A673 (cell line): ENCODE measurements around the gene FASTK. TPM values are rescaled to one million over a fixed set of nuclear protein-coding genes. Genes with fewer than 3 reads are reported as not detected.

ENCODE experiments used
- BruUV-seq: library from RNA; stranded (reverse); fragments of 400-500 nt; replicated peaks from 2 replicates; lab custom pipeline; 2021; lab: Mats Ljungman, UMichigan
- CTCF ChIA-PET: fragments of 300-600 bp; sonication (Branson Sonifier 250); formaldehyde crosslinking; loops from one replicate; lab custom pipeline; 2022; ENCODE audit warnings: antibody characterized with exemption; lab: Charles Lee
- POLR2A ChIA-PET: fragments of 300-600 bp; sonication (Branson Sonifier 250); formaldehyde crosslinking; loops from one replicate; lab custom pipeline; 2022; ENCODE audit warnings: antibody characterized with exemption; ENCODE audit not compliant: low non-redundant PET; lab: Charles Lee
- DNase-seq: peaks from one replicate; pipeline ENCODE4 v3.0.0-alpha.2; 2015; ENCODE audit warnings: low spot score
- H3K27ac ChIP-seq: fragments of 200-600 bp; sonication (generic); 2 replicates; pipeline ENCODE4 v1.5.1; 2016; ENCODE audit warnings: mixed run types, low read depth, mild to moderate bottlenecking, mixed read lengths, antibody characterized with exemption, low read length; ENCODE audit not compliant: poor library complexity, severe bottlenecking
- H3K27me3 ChIP-seq: fragments of 200-600 bp; sonication (generic); replicated peaks from 2 replicates; pipeline ENCODE4 v1.6.1; 2017; ENCODE audit warnings: mixed run types, low read depth, mild to moderate bottlenecking, mixed read lengths, antibody characterized with exemption, low read length; ENCODE audit not compliant: insufficient read depth, poor library complexity
- H3K36me3 ChIP-seq: fragments of 200-600 bp; sonication (generic); 2 replicates; pipeline ENCODE4 v1.6.1; 2016; ENCODE audit warnings: mixed run types, mild to moderate bottlenecking, mixed read lengths, antibody characterized with exemption, low read length; ENCODE audit not compliant: insufficient read depth, poor library complexity, severe bottlenecking
- H3K4me1 ChIP-seq: fragments of 200-600 bp; sonication (generic); 2 replicates; pipeline ENCODE4 v1.6.1; 2017; ENCODE audit warnings: mixed run types, mild to moderate bottlenecking, mixed read lengths, antibody characterized with exemption, low read length; ENCODE audit not compliant: insufficient read depth, poor library complexity, severe bottlenecking
- H3K4me3 ChIP-seq: fragments of 200-600 bp; sonication (generic); 2 replicates; pipeline ENCODE4 v1.5.1; 2016; ENCODE audit warnings: low read depth, mixed run types, mild to moderate bottlenecking, mixed read lengths, low read length; ENCODE audit not compliant: poor library complexity, severe bottlenecking
- H3K9me3 ChIP-seq: fragments of 200-600 bp; sonication (generic); 2 replicates; pipeline ENCODE4 v1.6.1; 2016; ENCODE audit warnings: mixed run types, low read depth, mild to moderate bottlenecking, mixed read lengths, antibody characterized with exemption, low read length; ENCODE audit not compliant: poor library complexity, severe bottlenecking
- EZH2 ChIP-seq: fragments of 200-600 bp; sonication (generic); IDR thresholded peaks from 2 replicates; pipeline ENCODE4 v1.6.1; 2017; ENCODE audit warnings: borderline replicate concordance, low read depth, mild to moderate bottlenecking, mixed read lengths, antibody characterized with exemption, low read length; ENCODE audit not compliant: poor library complexity, severe bottlenecking
- intact Hi-C: fragments of 100-400 bp; cut with micrococcal nuclease; formaldehyde crosslinking; loops from one replicate; pipeline ENCODE4 v1.10.0; 2022; ENCODE audit not compliant: unreplicated experiment
- total RNA-seq: library from RNA; stranded (reverse); gene quantifications from 2 replicates; pipeline ENCODE4 v1.2.3, GENCODE V29; 2021
- TF ChIP-seq, protein P1 (sequence below): fragments of 300-800, 200-600 bp; sonication (generic); conservative IDR thresholded peaks from 2 replicates; pipeline ENCODE4 v1.5.1; 2017; ENCODE audit warnings: low read depth, mild to moderate bottlenecking, antibody characterized with exemption, low read length, moderate library complexity, mixed read lengths

Gene FASTK
- total RNA-seq, 1 experiment from 2014 or later, result 80.5 TPM

- intact Hi-C loops, result loop anchor here (5.0 kb wide), 1 partner anchor 106 kb away; the partner anchor contains the start of gene ABCF2
- no peak overlapping the region for H3K27ac ChIP-seq
- TF ChIP-seq EZH2, result no peak
- TF ChIP-seq, protein P1, sequence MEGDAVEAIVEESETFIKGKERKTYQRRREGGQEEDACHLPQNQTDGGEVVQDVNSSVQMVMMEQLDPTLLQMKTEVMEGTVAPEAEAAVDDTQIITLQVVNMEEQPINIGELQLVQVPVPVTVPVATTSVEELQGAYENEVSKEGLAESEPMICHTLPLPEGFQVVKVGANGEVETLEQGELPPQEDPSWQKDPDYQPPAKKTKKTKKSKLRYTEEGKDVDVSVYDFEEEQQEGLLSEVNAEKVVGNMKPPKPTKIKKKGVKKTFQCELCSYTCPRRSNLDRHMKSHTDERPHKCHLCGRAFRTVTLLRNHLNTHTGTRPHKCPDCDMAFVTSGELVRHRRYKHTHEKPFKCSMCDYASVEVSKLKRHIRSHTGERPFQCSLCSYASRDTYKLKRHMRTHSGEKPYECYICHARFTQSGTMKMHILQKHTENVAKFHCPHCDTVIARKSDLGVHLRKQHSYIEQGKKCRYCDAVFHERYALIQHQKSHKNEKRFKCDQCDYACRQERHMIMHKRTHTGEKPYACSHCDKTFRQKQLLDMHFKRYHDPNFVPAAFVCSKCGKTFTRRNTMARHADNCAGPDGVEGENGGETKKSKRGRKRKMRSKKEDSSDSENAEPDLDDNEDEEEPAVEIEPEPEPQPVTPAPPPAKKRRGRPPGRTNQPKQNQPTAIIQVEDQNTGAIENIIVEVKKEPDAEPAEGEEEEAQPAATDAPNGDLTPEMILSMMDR, result no peak
- H3K4me1 ChIP-seq, result peaks cover 11% of the 10 kb centered on the region
- H3K9me3 ChIP-seq, result no peaks in the 10 kb centered on the region
- peaks cover 38% of the 10 kb centered on the region for H3K36me3 ChIP-seq
- H3K27me3 ChIP-seq, result no peaks in the 10 kb centered on the region
- BruUV-seq, result no TSS peak
- ChIA-PET POLR2A (no interaction called here), CTCF (no interaction called here)
- H3K4me3 ChIP-seq, result no peak overlapping the region
- no peak for DNase-seq
Measured at GRCh38 chr7:151121380-151122170, 41.0 kb upstream of the FASTK start.

DNA sequence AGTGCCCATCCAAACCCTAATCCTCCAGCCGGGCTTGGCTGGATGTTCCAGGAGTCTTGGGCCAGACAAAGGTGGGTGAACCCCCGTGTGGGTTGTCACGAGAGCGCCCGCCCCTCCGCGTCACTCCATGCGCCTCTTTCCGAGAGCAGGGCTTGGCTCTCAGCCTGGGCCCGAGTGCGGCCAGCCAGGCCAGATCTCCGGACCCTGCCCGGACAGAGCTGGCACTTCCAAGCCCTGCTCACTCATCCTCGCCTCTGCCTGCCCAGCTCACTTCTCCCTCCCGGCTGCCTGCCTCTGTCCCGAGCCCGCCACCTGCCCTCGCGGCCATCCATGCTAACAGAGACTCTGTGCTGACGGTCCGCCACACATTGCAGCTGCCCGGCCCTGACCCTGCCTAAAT is 40.3 kb upstream of the FASTK start:
- CTCF ChIA-PET, result no interaction called here
- no peak overlapping the region for H3K4me3 ChIP-seq
- H3K27me3 ChIP-seq, result no peaks in the 10 kb centered on the region
- intact Hi-C loops, result loop anchor here (5.0 kb wide), 1 partner anchor 106 kb away; the partner anchor contains the start of gene ABCF2
- peaks cover 14% of the 10 kb centered on the region for H3K4me1 ChIP-seq
- no peak for TF ChIP-seq EZH2
- TF ChIP-seq, protein P1, result no peak
- BruUV-seq, result no TSS peak
- POLR2A ChIA-PET, result no interaction called here
- H3K9me3 ChIP-seq, result no peaks in the 10 kb centered on the region
- no peak for DNase-seq
- H3K27ac ChIP-seq, result no peak overlapping the region
- H3K36me3 ChIP-seq, result peaks cover 38% of the 10 kb centered on the region

DNA sequence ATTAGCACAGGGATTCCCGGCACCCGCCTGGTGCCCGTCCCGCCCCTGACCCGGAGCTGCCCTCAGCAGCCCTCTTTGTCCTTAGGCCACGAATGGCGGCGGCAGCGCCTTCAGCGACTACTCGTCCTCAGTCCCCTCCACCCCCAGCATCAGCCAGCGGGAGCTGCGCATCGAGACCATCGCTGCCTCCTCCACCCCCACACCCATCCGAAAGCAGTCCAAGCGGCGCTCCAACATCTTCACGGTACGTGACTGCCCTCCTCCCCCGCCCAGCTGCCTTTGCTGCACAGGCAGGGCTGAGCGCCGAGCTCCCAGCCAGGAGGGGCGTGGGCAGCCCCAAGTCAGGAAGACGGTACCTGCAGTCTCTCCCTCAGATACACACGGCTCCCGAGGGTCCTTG is 39.3 kb upstream of the FASTK start:
- no TSS peak for BruUV-seq
- Histone ChIP-seq H3K27ac (no peak overlapping the region), H3K9me3 (no peaks in the 10 kb centered on the region), H3K27me3 (no peaks in the 10 kb centered on the region), H3K4me1 (peaks cover 10% of the 10 kb centered on the region), H3K36me3 (peaks cover 38% of the 10 kb centered on the region), H3K4me3 (no peak overlapping the region)
- DNase-seq, result no peak
- no peak for TF ChIP-seq EZH2
- ChIA-PET CTCF (interaction anchor here (0.6 kb wide), 1 partner anchor 683 kb away, joined by 3 read pairs; no protein-coding TSS in a partner anchor), POLR2A (no interaction called here)
- intact Hi-C loops, result loop anchor here (5.0 to 10.0 kb wide), 2 partner anchors 107 to 225 kb away; partner anchors contain the start of gene ABCF2
